HEK293 (cell line): Measurements from ENCODE around the gene OMA1.

Source experiments
- CTCF ChIA-PET: fragments of 350-600 bp; formaldehyde crosslinking; extraction: SDS; loops from one replicate; lab custom pipeline; 2021; ENCODE audit warnings: antibody characterized with exemption; lab: Yijun Ruan, JAX
- POLR2A ChIA-PET: fragments of 300-600 bp; formaldehyde crosslinking; extraction: SDS; loops from one replicate; lab custom pipeline; 2020; ENCODE audit warnings: antibody characterized with exemption, inconsistent platforms; lab: Yijun Ruan, JAX
- H3K27ac ChIP-seq: fragments of 200-500 bp; sonication (Bioruptor generic); 2 replicates; pipeline ENCODE4 v1.5.1; 2014; ENCODE audit warnings: low read depth, low read length, control low read depth, inconsistent platforms; ENCODE audit errors: extremely low read depth
- H3K36me3 ChIP-seq, 2 experiments: fragments of 200-500 bp in 1 of 2; sonication (Bioruptor generic) in 1 of 2; 1 replicate in 1 of 2; 2 replicates in 1 of 2; pipeline ENCODE4 v1.5.1; 2014 to 2017; ENCODE audit warnings: inconsistent platforms in 2 of 2, low read length in 2 of 2; ENCODE audit not compliant: control insufficient read depth in 2 of 2, insufficient read depth in 1 of 2
- H3K4me1 ChIP-seq: fragments of 200-500 bp; sonication (Bioruptor generic); 2 replicates; pipeline ENCODE4 v1.5.1; 2014; ENCODE audit warnings: mild to moderate bottlenecking, low read length, inconsistent platforms; ENCODE audit not compliant: control insufficient read depth, insufficient read depth
- H3K4me3 ChIP-seq: 2 replicates; pipeline ENCODE4 v1.5.1; 2011; ENCODE audit warnings: low read depth, mild to moderate bottlenecking, control low read depth, low read length, moderate library complexity
- H3K9me3 ChIP-seq: fragments of 200-500 bp; sonication (Bioruptor generic); 2 replicates; pipeline ENCODE4 v1.5.1; 2014; ENCODE audit warnings: low read depth, low read length, inconsistent platforms; ENCODE audit not compliant: control insufficient read depth, insufficient read depth
- KLF10 ChIP-seq: fragments of 450-650 bp; IDR thresholded peaks from 2 replicates; pipeline ENCODE4 v1.5.1; 2018; ENCODE audit warnings: missing biosample characterization, mild to moderate bottlenecking, missing genetic modification characterization
- MEIS1 ChIP-seq: sonication (generic); formaldehyde crosslinking; IDR thresholded peaks from 2 replicates; pipeline ENCODE4 v1.8.1; 2022; ENCODE audit warnings: missing genetic modification reagents, mild to moderate bottlenecking, borderline replicate concordance
- OVOL3 ChIP-seq: fragments of 450-650 bp; formaldehyde crosslinking; IDR thresholded peaks from 2 replicates; pipeline ENCODE4 v1.5.1; 2016; ENCODE audit warnings: missing biosample characterization, missing genetic modification characterization
- PATZ1 ChIP-seq: fragments of 450-650 bp; formaldehyde crosslinking; IDR thresholded peaks from 2 replicates; pipeline ENCODE4 v1.5.1; 2016; ENCODE audit warnings: missing biosample characterization, missing genetic modification characterization
- RBAK ChIP-seq: fragments of 450-650 bp; formaldehyde crosslinking; IDR thresholded peaks from 2 replicates; pipeline ENCODE4 v1.5.1; 2016; ENCODE audit warnings: missing biosample characterization, missing genetic modification characterization
- SP3 ChIP-seq: fragments of 450-650 bp; formaldehyde crosslinking; IDR thresholded peaks from 2 replicates; pipeline ENCODE4 v1.5.1; 2016; ENCODE audit warnings: missing biosample characterization, missing genetic modification characterization
- WT1 ChIP-seq: fragments of 450-650 bp; formaldehyde crosslinking; IDR thresholded peaks from 2 replicates; pipeline ENCODE4 v1.5.1; 2016; ENCODE audit warnings: missing biosample characterization, missing genetic modification characterization
- YY1 ChIP-seq: fragments of 450-650 bp; formaldehyde crosslinking; IDR thresholded peaks from 2 replicates; pipeline ENCODE4 v1.5.1; 2018; ENCODE audit warnings: missing biosample characterization, missing genetic modification characterization
- ZBTB44 ChIP-seq: fragments of 450-650 bp; IDR thresholded peaks from 2 replicates; pipeline ENCODE4 v1.5.1; 2018; ENCODE audit warnings: missing biosample characterization, mild to moderate bottlenecking, missing genetic modification characterization
- ZBTB48 ChIP-seq: fragments of 450-650 bp; formaldehyde crosslinking; IDR thresholded peaks from 2 replicates; pipeline ENCODE4 v1.5.1; 2016; ENCODE audit warnings: missing biosample characterization, missing genetic modification characterization
- ZNF114 ChIP-seq: fragments of 450-650 bp; formaldehyde crosslinking; IDR thresholded peaks from 2 replicates; pipeline ENCODE4 v1.5.0; 2017; ENCODE audit warnings: missing biosample characterization, missing genetic modification characterization
- ZNF362 ChIP-seq: fragments of 450-650 bp; formaldehyde crosslinking; IDR thresholded peaks from 2 replicates; pipeline ENCODE4 v1.5.1; 2016; ENCODE audit warnings: missing biosample characterization, missing genetic modification characterization
- ZNF398 ChIP-seq: fragments of 450-650 bp; formaldehyde crosslinking; IDR thresholded peaks from 2 replicates; pipeline ENCODE4 v1.5.1; 2017; ENCODE audit warnings: missing biosample characterization, missing genetic modification characterization
- ZNF544 ChIP-seq: fragments of 450-650 bp; formaldehyde crosslinking; IDR thresholded peaks from 2 replicates; pipeline ENCODE4 v1.5.0; 2017; ENCODE audit warnings: missing biosample characterization, missing genetic modification characterization
- ZNF555 ChIP-seq: fragments of 450-650 bp; formaldehyde crosslinking; conservative IDR thresholded peaks from 2 replicates; pipeline ENCODE4 v1.5.1; 2017; ENCODE audit warnings: missing biosample characterization, mild to moderate bottlenecking, missing genetic modification characterization, inconsistent platforms
- ZNF580 ChIP-seq: fragments of 450-650 bp; formaldehyde crosslinking; IDR thresholded peaks from 2 replicates; pipeline ENCODE4 v1.5.1; 2016; ENCODE audit warnings: missing biosample characterization, missing genetic modification characterization
- ZNF621 ChIP-seq: fragments of 450-650 bp; formaldehyde crosslinking; IDR thresholded peaks from 2 replicates; pipeline ENCODE4 v1.5.1; 2017; ENCODE audit warnings: missing biosample characterization, missing genetic modification characterization
- ZNF624 ChIP-seq: fragments of 450-650 bp; formaldehyde crosslinking; IDR thresholded peaks from 2 replicates; pipeline ENCODE4 v1.5.1; 2017; ENCODE audit warnings: missing biosample characterization, missing genetic modification characterization
- ZNF658 ChIP-seq: fragments of 450-650 bp; formaldehyde crosslinking; IDR thresholded peaks from 2 replicates; pipeline ENCODE4; 2016; ENCODE audit warnings: missing biosample characterization, missing genetic modification characterization
- ZNF660 ChIP-seq: fragments of 450-650 bp; IDR thresholded peaks from 2 replicates; pipeline ENCODE4 v1.5.1; 2018; ENCODE audit warnings: missing biosample characterization, mild to moderate bottlenecking, missing genetic modification characterization
- ZNF692 ChIP-seq: fragments of 450-650 bp; formaldehyde crosslinking; IDR thresholded peaks from 2 replicates; pipeline ENCODE4 v1.5.1; 2016; ENCODE audit warnings: missing biosample characterization, missing genetic modification characterization
- ZNF776 ChIP-seq: fragments of 450-650 bp; formaldehyde crosslinking; IDR thresholded peaks from 2 replicates; pipeline ENCODE4 v1.5.0; 2017; ENCODE audit warnings: missing biosample characterization, missing genetic modification characterization, borderline replicate concordance
- ZNF777 ChIP-seq: fragments of 450-650 bp; formaldehyde crosslinking; IDR thresholded peaks from 2 replicates; pipeline ENCODE4 v1.5.1; 2017; ENCODE audit warnings: missing biosample characterization, missing genetic modification characterization, borderline replicate concordance
- ZNF791 ChIP-seq: fragments of 450-650 bp; formaldehyde crosslinking; IDR thresholded peaks from 2 replicates; pipeline ENCODE4 v1.5.1; 2016; ENCODE audit warnings: missing biosample characterization, missing genetic modification characterization
- ZNF792 ChIP-seq: fragments of 450-650 bp; formaldehyde crosslinking; IDR thresholded peaks from 2 replicates; pipeline ENCODE4 v1.5.1; 2016; ENCODE audit warnings: missing biosample characterization, missing genetic modification characterization
- ZSCAN16 ChIP-seq: fragments of 450-650 bp; formaldehyde crosslinking; IDR thresholded peaks from 2 replicates; pipeline ENCODE4 v1.5.1; 2016; ENCODE audit warnings: missing biosample characterization, missing genetic modification characterization
- ZSCAN4 ChIP-seq: fragments of 450-650 bp; formaldehyde crosslinking; IDR thresholded peaks from 2 replicates; pipeline ENCODE4 v1.5.1; 2017; ENCODE audit warnings: missing biosample characterization, missing genetic modification characterization

Gene OMA1

GRCh38 chr1:58592522-58593134 is 46.1 kb upstream of the OMA1 start (continued):
- TF ChIP-seq ZBTB44 (tag by site-specific recombination) (no peak), ZNF114 (tag by site-specific recombination) (no peak), SP3 (tag by site-specific recombination) (no peak), ZSCAN16 (tag by site-specific recombination) (no peak), ZBTB48 (tag by site-specific recombination) (0 out of 2 replicates have a peak, but pooled peaks have one; percentile 24), ZNF791 (tag by site-specific recombination) (no peak), ZNF692 (tag by site-specific recombination) (peak; percentile 56; the same call in 1 of the 2 replicates), MEIS1 (CRISPR knock-in tag) (peak; percentile 88), ZNF580 (tag by site-specific recombination) (no peak), WT1 (no peak), RBAK (tag by site-specific recombination) (no peak), ZNF555 (no peak), ZNF544 (no peak)
- TF ChIP-seq, all 188 proteins: peak for 5

GRCh38 chr1:58591806-58592205 is 45.3 kb upstream of the OMA1 start:
- POLR2A ChIA-PET = no interaction called here
- no peaks in the 10 kb centered on the region for H3K36me3 ChIP-seq
- H3K4me3 ChIP-seq = no peak overlapping the region
- H3K9me3 ChIP-seq = no peaks in the 10 kb centered on the region
- CTCF ChIA-PET = no interaction called here
- no peaks in the 10 kb centered on the region for H3K4me1 ChIP-seq
- no peak overlapping the region for H3K27ac ChIP-seq
- TF ChIP-seq ZNF792 (tag by site-specific recombination) (no peak), YY1 (tag by site-specific recombination) (no peak), ZSCAN4 (tag by site-specific recombination) (no peak), ZNF624 (no peak), KLF10 (no peak), ZNF658 (tag by site-specific recombination) (no peak), ZNF660 (tag by site-specific recombination) (no peak), OVOL3 (tag by site-specific recombination) (no peak), ZNF776 (tag by site-specific recombination) (no peak), ZNF777 (no peak), PATZ1 (no peak), ZNF362 (tag by site-specific recombination) (no peak), ZNF398 (tag by site-specific recombination) (no peak), ZNF621 (tag by site-specific recombination) (no peak)
